ENCODE data around the gene FAM228B.

GRCh38 chr2:24183366-24184069 lies 60.2 kb downstream of the FAM228B start:
- TF ChIP-seq ZNF274 (IDR thresholded peaks at IDR 0.05; ENCODE audit: low read depth, low read length) (no peak), YY1 (IDR thresholded peaks at IDR 0.05; ENCODE audit: insufficient read depth, insufficient read length) (no peak), SUZ12 (IDR thresholded peaks at IDR 0.05; ENCODE audit: extremely low read depth, insufficient read depth, insufficient read length) (no peak)

Data from NT2/D1 (cell line).